T-helper 1 cell (primary cell): ENCODE data around the gene ZSCAN12.
"Not testable (repeated sequence)": the region's sequence is repeated elsewhere in the genome, so short reads cannot be mapped to it uniquely, and the experiment has no call there.

Experiments used
- DNase-seq, 5 donors: peaks; one replicate each; pipeline ENCODE4 v3.0.0-alpha.2; 2012 to 2020
- total RNA-seq, 4 donors: gene quantifications; one replicate each; lab custom pipeline; 2026; lab: John Stamatoyannopoulos, UW

The ZSCAN12 gene
- total RNA-seq: 5.6 to 22.2 (median 16.7) reads per million in 4 donors

DNA sequence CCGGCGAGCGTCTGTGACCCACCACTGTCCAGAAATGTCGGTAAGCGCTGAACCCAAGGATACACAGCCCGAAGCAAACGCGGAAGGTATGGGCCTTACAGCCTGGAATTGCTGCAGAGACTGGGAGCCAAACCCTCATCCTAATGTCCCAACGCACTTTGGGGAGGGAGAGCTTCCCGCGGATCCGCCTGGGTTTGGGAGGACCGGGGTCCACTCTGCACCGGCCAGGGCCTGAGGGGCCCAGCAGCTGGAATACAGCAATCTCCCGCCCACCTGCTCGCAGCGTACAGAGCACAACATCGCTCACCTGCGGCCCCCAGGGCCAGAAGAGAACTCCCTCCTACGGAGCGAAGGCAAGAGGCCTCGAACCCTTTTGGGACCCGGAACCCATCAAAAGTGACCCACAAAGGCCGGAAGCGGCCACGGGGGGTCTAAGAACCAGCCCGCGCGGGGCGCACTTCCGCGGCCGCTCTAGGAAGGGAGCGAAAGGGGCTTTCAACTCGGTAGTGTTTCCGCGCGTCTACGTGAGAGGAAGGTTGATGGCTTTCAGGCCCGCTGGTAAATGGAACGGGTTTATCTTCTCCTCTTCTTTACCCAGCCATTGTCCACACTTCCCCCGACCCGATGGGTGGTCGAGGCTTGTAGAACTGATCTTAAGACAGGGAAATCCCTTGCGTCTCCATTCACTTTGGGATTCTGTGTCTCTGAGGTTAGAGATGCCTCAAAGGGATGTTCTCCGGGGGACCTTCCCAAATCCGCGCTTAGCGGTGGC lies at the start of gene ZSCAN12:
ZSCAN12 (minus strand) TSS at position 398 of the 772 bp plus-strand sequence. CDS start 1,342 bp downstream, outside the sequence.
- peak; percentile 45 to 89 (median 64) for DNase-seq

- peak in 1 of 5 donors; percentile 8 for DNase-seq
Measured at GRCh38 chr6:28449056-28449455, 49.5 kb upstream of the ZSCAN12 start.

GRCh38 chr6:28447512-28447906 lies 48.0 kb upstream of the ZSCAN12 start:
- DNase-seq: not testable (repeated sequence)

DNA sequence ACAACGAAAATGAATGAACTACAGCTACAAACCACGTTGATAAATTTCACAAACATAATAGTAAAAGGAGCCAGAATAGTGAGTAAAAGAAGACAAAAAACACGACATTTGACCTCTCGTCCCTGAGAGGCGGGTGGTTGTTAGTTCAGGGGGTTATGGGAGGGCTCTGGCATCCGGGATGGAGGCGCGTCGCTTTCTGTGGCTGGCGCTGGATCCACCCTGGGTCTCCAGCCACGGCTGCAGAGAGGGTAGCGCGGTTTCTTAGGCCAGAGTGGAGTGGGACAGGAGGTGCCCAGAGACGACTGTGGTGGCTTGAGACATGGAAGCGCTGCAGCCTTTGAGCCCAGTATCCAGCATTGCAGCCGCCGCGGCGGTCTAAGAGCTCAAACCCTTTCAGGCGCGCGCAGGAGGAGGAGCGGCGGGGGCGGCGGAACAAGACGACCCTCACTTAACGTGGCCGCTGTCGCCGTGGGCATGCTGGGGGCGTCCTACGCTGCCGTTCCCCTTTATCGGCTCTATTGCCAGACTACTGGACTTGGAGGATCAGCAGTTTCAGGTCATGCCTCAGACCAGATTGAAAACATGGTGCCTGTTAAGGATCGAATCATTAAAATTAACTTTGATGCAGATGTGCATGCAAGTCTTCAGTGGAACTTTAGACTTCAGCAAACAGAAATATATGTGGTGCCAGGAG lies 47.4 kb upstream of the ZSCAN12 start:
- DNase-seq: no peak

GRCh38 chr6:28444759-28445158 lies 45.2 kb upstream of the ZSCAN12 start:
- not testable (repeated sequence) for DNase-seq

- peak; percentile 49 to 94 (median 78) for DNase-seq
Measured at GRCh38 chr6:28443112-28443773, 43.7 kb upstream of the ZSCAN12 start, which contains the start of gene ZSCAN23. Gene ZSCAN23 (minus strand): TSS chr6:28443491. CDS start chr6:28436266, 7,225 bp downstream.

DNA sequence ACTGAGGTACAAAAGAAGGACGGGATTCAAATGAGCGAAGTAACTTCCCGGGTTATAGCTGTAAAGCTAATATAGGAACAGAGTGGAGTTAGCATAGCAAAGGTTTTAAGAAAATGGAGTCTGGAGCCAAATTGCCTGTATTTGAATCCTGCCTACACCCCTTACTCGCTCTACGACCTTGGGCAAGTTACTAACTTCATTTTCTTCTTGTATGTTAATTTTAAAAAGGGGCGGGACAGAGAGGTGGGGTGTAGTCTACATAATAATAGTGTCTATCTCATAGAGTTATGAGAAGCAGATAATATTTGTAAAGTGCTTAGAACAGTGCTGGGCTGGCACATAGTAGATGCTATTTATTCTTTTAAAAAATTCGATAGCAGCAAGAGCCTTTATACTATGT lies 43.0 kb upstream of the ZSCAN12 start:
- DNase-seq: no peak

DNA sequence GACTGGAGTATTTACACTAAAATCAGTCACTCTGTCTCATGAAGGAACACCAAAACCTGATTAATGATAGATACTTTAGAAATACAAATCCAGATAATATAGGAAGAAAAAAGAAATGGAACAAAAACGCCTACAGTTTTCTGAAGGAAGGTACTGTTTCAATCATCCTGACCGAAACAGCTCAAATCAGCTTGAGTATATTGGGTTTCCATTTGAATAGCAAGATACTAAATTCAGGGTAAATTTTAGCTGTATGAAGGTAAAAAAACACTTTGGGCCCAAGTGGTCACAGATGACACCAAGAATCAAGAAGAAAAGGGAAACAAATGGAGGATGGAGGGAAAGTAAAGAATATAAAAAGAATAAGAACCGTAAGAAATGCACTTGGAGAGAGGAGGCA lies 36.9 kb upstream of the ZSCAN12 start:
- DNase-seq: no peak

DNA sequence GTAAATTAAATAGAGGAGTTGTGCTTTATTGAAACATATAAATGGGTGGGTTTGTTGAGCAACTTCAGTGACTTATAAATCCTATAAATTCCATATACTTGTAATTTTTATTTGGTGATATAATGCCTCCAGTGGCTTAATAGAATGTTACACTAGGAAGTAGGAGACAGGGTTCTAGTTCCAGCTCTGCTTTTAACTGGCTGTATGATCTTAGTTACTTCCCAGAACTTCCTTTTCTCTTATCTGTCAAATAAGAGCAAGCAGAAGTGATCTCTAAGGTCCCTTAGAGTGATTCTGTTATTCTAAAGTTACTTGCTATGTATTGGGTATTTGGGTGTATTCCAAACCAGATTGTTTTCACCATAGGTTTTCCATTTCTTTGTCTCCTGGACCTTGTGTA lies 33.6 kb upstream of the ZSCAN12 start:
- DNase-seq: no peak

- DNase-seq: no peak
Measured at GRCh38 chr6:28429781-28430180, 30.2 kb upstream of the ZSCAN12 start.

GRCh38 chr6:28425944-28426541 lies 26.5 kb upstream of the ZSCAN12 start:
- DNase-seq: peak in 1 of 5 donors; percentile 40

DNA sequence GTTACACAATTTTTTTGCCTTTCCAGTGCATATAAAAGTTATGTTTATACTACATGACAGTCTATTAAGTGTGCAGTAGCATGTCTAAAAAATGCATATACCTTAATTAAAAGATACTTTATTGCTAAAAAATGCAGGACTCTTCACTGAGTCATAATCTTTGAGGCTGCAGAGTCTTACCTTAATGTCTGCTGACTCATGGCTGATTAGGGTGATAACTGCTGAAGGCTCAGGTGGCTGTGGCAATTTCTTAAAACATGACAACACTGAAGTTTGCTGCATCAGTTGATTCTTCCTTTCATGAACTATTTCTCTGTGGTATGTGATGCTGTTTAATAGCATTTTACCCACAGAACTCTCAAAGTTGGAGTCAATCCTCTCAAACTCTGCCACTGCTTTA lies 24.6 kb upstream of the ZSCAN12 start:
- no peak for DNase-seq

- DNase-seq: no peak
Measured at GRCh38 chr6:28423546-28423945, 24.0 kb upstream of the ZSCAN12 start.

DNA sequence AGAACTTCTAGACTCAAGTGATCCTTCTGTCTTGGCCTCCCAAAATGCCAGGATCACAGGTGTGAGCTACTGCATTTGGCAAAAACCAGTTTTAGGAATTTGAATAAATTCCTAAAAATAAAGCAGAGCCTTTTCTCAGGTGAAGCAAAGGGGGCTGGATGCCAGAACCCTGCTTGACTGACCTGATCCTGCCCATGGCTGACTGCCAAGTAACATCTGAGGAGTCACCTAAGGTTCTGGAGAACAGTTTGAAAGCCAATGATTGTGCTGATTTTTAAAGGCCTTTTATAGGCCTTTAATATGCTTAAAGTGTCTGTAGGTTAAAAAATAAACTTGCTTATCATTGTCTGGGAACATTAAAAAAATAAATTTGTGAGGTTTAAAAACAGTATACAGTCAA lies 14.1 kb upstream of the ZSCAN12 start:
- no peak for DNase-seq

GRCh38 chr6:28410767-28411166 lies 11.2 kb upstream of the ZSCAN12 start:
- no peak for DNase-seq

DNA sequence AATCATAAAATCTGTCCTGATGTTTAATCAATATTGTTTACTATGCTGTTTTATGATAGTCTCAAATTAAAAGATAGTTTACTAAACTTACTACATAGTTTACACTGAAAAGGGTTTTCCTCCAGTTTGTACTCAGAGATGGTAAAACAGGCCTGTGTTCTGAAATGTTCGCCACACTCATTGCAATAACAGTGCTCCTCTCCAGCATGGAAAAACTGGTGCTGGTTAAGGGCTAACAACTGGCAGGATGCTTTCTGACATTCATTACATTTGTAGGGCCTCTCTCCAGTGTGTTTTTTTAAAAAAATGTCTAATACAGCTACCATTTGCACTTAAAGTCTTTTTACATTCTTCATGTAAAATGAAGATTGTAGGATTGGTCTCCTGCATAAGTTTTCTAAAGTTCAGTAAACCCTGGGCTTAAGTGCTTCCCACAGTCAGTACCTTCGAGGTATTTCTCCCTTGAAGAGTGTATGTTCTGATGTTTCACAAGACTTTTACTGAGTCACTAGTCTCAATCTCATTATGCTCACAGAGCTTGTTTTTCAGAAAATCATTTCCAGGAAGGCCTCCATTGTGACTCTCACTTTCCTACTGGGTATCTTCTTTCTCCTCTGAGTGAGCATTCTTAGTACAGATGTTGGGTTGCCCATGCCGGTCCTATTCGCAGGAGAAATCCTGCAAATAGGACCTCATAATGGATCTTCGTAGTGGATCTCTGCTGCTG lies 8.7 kb upstream of the ZSCAN12 start:
- peak in 1 of 5 donors; percentile 54 for DNase-seq

DNA sequence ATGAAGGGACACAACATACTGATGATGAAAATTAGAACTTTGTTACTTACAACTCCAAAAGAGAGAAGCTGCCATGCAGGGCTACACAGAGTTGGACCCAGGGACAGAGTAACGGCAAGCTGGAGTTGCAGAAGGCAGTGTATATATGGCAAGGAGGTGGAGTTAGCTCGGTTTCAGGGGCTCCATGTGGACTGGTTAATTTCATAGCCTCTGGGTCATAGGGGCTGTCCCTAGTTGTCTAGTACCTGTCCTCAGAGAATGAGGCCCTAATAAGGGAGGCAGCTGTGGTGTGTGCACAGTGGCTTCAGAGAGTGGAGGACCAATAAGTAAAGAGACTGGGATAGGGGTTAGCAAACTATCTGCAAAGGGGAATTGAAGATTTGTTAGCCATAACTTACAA lies 7.9 kb upstream of the ZSCAN12 start:
- no peak for DNase-seq

- not testable (repeated sequence) for DNase-seq
Measured at GRCh38 chr6:28403923-28404322, 4.4 kb upstream of the ZSCAN12 start.

GRCh38 chr6:28402197-28402596 lies 2.6 kb upstream of the ZSCAN12 start:
- no peak for DNase-seq

DNA sequence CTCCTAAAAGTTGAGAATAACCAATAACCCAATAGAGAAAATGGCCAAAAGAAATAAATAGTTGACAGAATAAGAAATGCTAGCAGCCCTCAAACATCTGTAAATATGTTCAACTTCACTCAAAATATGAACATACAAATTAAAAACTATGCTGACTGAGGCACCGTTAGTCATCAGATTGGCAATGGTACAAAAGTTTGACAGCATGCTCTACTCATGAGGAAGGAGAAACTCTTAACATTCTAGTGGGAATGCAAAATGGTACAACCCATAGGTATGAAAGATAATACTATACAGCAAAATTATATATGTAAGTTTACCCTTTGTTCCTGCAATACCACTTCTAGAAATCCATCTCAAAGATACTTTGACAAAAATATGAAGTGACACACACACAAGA lies 1.6 kb upstream of the ZSCAN12 start:
- DNase-seq: no peak

GRCh38 chr6:28400122-28400451 lies 540 bp upstream of the ZSCAN12 start:
- DNase-seq: no peak

DNA sequence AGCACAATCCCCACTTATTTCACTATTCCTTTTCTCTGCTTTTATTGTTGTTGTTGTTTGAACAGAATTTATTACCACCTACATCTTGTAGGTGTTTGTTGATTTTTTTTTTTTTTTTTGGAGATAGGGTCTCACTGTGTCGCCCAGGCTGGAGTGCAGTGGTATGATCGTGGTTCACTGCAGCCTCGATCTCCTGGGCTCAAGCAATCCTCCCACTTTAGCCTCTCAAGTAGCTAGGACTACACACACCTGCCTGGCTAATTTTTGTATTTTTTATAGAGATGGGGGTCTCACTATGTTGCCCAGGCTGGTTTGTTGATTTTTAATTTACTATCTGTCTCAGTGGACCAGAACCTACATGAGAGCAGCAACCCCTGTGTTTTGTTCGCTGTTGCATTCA lies 3.6 kb downstream of the ZSCAN12 start:
- no peak for DNase-seq
